ENCODE results near the gene TMEM184C.

Gene TMEM184C

GRCh38 chr4:147691820-147692219 lies 74.6 kb downstream of the TMEM184C start:
- CTCF ChIA-PET, result no interaction called here
- POLR2A ChIA-PET, result no interaction called here
- DNase-seq, result no peak
- no peak overlapping the region for H3K4me3 ChIP-seq (ENCODE audit: control insufficient read depth in 1 of 7, extremely low read depth in 1 of 7, insufficient read depth in 4 of 7, low read depth in 2 of 7, low read length in 6 of 7)
- no peaks in the 10 kb centered on the region for H3K36me3 ChIP-seq (ENCODE audit: control insufficient read depth in 4 of 4, insufficient read depth in 4 of 4, low read length in 3 of 4)
- no peak overlapping the region for H3K27ac ChIP-seq (ENCODE audit: insufficient read depth in 1 of 2, low read depth in 1 of 2, low read length in 2 of 2, poor library complexity in 1 of 2, severe bottlenecking in 2 of 2)
- peaks cover 0 to 21% (median 4%) of the 10 kb centered on the region in 4 experiments for H3K4me1 ChIP-seq (ENCODE audit: control extremely low read depth in 1 of 4, control insufficient read depth in 4 of 4, insufficient read depth in 4 of 4, low read length in 3 of 4)
- H3K27me3 ChIP-seq (replicated peaks in 2 of 5; ENCODE audit: control insufficient read depth in 4 of 5, insufficient read depth in 5 of 5, low read length in 4 of 5), result no peaks in the 10 kb centered on the region
- no peaks in the 10 kb centered on the region for H3K9me3 ChIP-seq (ENCODE audit: control extremely low read depth in 1 of 5, control insufficient read depth in 4 of 5, insufficient read depth in 2 of 5, low read depth in 1 of 5, low read length in 4 of 5)
- WGBS (ENCODE audit: insufficient coverage), result no CpG with 5 or more reads among the region's 2 CpGs

GRCh38 chr4:147693218-147693617 lies 76.0 kb downstream of the TMEM184C start:
- no peak overlapping the region for H3K4me3 ChIP-seq (ENCODE audit: control insufficient read depth in 1 of 7, extremely low read depth in 1 of 7, insufficient read depth in 4 of 7, low read depth in 2 of 7, low read length in 6 of 7)
- H3K27ac ChIP-seq (ENCODE audit: insufficient read depth in 1 of 2, low read depth in 1 of 2, low read length in 2 of 2, poor library complexity in 1 of 2, severe bottlenecking in 2 of 2), result no peak overlapping the region
- POLR2A ChIA-PET, result no interaction called here
- H3K4me1 ChIP-seq (ENCODE audit: control extremely low read depth in 1 of 4, control insufficient read depth in 4 of 4, insufficient read depth in 4 of 4, low read length in 3 of 4), result peaks cover 0 to 21% (median 4%) of the 10 kb centered on the region in 4 experiments
- no peak for DNase-seq
- H3K36me3 ChIP-seq (ENCODE audit: control insufficient read depth in 4 of 4, insufficient read depth in 4 of 4, low read length in 3 of 4), result no peaks in the 10 kb centered on the region
- no peaks in the 10 kb centered on the region for H3K9me3 ChIP-seq (ENCODE audit: control extremely low read depth in 1 of 5, control insufficient read depth in 4 of 5, insufficient read depth in 2 of 5, low read depth in 1 of 5, low read length in 4 of 5)
- no peaks in the 10 kb centered on the region for H3K27me3 ChIP-seq (replicated peaks in 2 of 5; ENCODE audit: control insufficient read depth in 4 of 5, insufficient read depth in 5 of 5, low read length in 4 of 5)
- CTCF ChIA-PET, result interaction anchor here (0.9 to 1.1 kb wide), 2 partner anchors 8 to 10 kb away, joined by 3 to 4 read pairs; no protein-coding TSS in a partner anchor
- WGBS (ENCODE audit: insufficient coverage), result 90% methylated on average over 2 of the region's 3 CpGs

GRCh38 chr4:147696866-147697265 lies 79.7 kb downstream of the TMEM184C start:
- ChIA-PET POLR2A (no interaction called here), CTCF (interaction anchor here (1.4 kb wide), 1 partner anchor 170 kb away, joined by 5 read pairs; no protein-coding TSS in a partner anchor)
- H3K27ac ChIP-seq (ENCODE audit: insufficient read depth in 1 of 2, low read depth in 1 of 2, low read length in 2 of 2, poor library complexity in 1 of 2, severe bottlenecking in 2 of 2), result no peak overlapping the region

GRCh38 chr4:147704846-147705245 lies 87.6 kb downstream of the TMEM184C start:
- Histone ChIP-seq H3K36me3 (ENCODE audit: control insufficient read depth in 4 of 4, insufficient read depth in 4 of 4, low read length in 3 of 4) (no peaks in the 10 kb centered on the region), H3K27ac (ENCODE audit: insufficient read depth in 1 of 2, low read depth in 1 of 2, low read length in 2 of 2, poor library complexity in 1 of 2, severe bottlenecking in 2 of 2) (no peak overlapping the region), H3K4me1 (ENCODE audit: control extremely low read depth in 1 of 4, control insufficient read depth in 4 of 4, insufficient read depth in 4 of 4, low read length in 3 of 4) (no peaks in the 10 kb centered on the region), H3K27me3 (replicated peaks in 2 of 5; ENCODE audit: control insufficient read depth in 4 of 5, insufficient read depth in 5 of 5, low read length in 4 of 5) (peaks cover 0 to 1% (median 0%) of the 10 kb centered on the region in 5 experiments), H3K4me3 (ENCODE audit: control insufficient read depth in 1 of 7, extremely low read depth in 1 of 7, insufficient read depth in 4 of 7, low read depth in 2 of 7, low read length in 6 of 7) (no peak overlapping the region), H3K9me3 (ENCODE audit: control extremely low read depth in 1 of 5, control insufficient read depth in 4 of 5, insufficient read depth in 2 of 5, low read depth in 1 of 5, low read length in 4 of 5) (peaks cover 0 to 6% (median 0%) of the 10 kb centered on the region in 5 experiments)
- ChIA-PET CTCF (no interaction called here), POLR2A (interaction anchor here (0.6 kb wide), 1 partner anchor 48 kb away, joined by 3 read pairs; no protein-coding TSS in a partner anchor)
- no CpG with 5 or more reads among the region's 1 CpG for WGBS (ENCODE audit: insufficient coverage)
- no peak for DNase-seq

More at GRCh38 chr4:147696866-147697265, 79.7 kb downstream of the TMEM184C start:
- H3K4me3 ChIP-seq (ENCODE audit: control insufficient read depth in 1 of 7, extremely low read depth in 1 of 7, insufficient read depth in 4 of 7, low read depth in 2 of 7, low read length in 6 of 7), result no peak overlapping the region
- no peak for DNase-seq
- no peaks in the 10 kb centered on the region for H3K4me1 ChIP-seq (ENCODE audit: control extremely low read depth in 1 of 4, control insufficient read depth in 4 of 4, insufficient read depth in 4 of 4, low read length in 3 of 4)
- H3K9me3 ChIP-seq (ENCODE audit: control extremely low read depth in 1 of 5, control insufficient read depth in 4 of 5, insufficient read depth in 2 of 5, low read depth in 1 of 5, low read length in 4 of 5), result peaks cover 0 to 6% (median 0%) of the 10 kb centered on the region in 5 experiments
- WGBS (ENCODE audit: insufficient coverage), result 100% methylated on average over 1 of the region's 1 CpG
- no peaks in the 10 kb centered on the region for H3K36me3 ChIP-seq (ENCODE audit: control insufficient read depth in 4 of 4, insufficient read depth in 4 of 4, low read length in 3 of 4)
- peaks cover 0 to 1% (median 0%) of the 10 kb centered on the region in 5 experiments for H3K27me3 ChIP-seq (replicated peaks in 2 of 5; ENCODE audit: control insufficient read depth in 4 of 5, insufficient read depth in 5 of 5, low read length in 4 of 5)

- ChIA-PET POLR2A (interaction anchor here (0.6 kb wide), 1 partner anchor 13 kb away, joined by 3 read pairs; no protein-coding TSS in a partner anchor), CTCF (interaction anchor here (0.6 to 6.0 kb wide), 17 partner anchors 13 to 555 kb away, joined by 3 to 101 read pairs (median 3); no protein-coding TSS in a partner anchor)
- Histone ChIP-seq H3K4me3 (ENCODE audit: control insufficient read depth in 1 of 7, extremely low read depth in 1 of 7, insufficient read depth in 4 of 7, low read depth in 2 of 7, low read length in 6 of 7) (no peak overlapping the region), H3K4me1 (ENCODE audit: control extremely low read depth in 1 of 4, control insufficient read depth in 4 of 4, insufficient read depth in 4 of 4, low read length in 3 of 4) (no peaks in the 10 kb centered on the region), H3K9me3 (ENCODE audit: control extremely low read depth in 1 of 5, control insufficient read depth in 4 of 5, insufficient read depth in 2 of 5, low read depth in 1 of 5, low read length in 4 of 5) (no peaks in the 10 kb centered on the region), H3K27ac (ENCODE audit: insufficient read depth in 1 of 2, low read depth in 1 of 2, low read length in 2 of 2, poor library complexity in 1 of 2, severe bottlenecking in 2 of 2) (no peak overlapping the region), H3K27me3 (replicated peaks in 2 of 5; ENCODE audit: control insufficient read depth in 4 of 5, insufficient read depth in 5 of 5, low read length in 4 of 5) (no peaks in the 10 kb centered on the region), H3K36me3 (ENCODE audit: control insufficient read depth in 4 of 4, insufficient read depth in 4 of 4, low read length in 3 of 4) (no peaks in the 10 kb centered on the region)
- DNase-seq, result peak; percentile 68 to 76 (median 68)
- WGBS (ENCODE audit: insufficient coverage), result 60% methylated on average over 5 of the region's 7 CpGs
Measured at GRCh38 chr4:147707892-147708672, 90.9 kb downstream of the TMEM184C start.

- Histone ChIP-seq H3K4me1 (ENCODE audit: control extremely low read depth in 1 of 4, control insufficient read depth in 4 of 4, insufficient read depth in 4 of 4, low read length in 3 of 4) (no peaks in the 10 kb centered on the region), H3K9me3 (ENCODE audit: control extremely low read depth in 1 of 5, control insufficient read depth in 4 of 5, insufficient read depth in 2 of 5, low read depth in 1 of 5, low read length in 4 of 5) (no peaks in the 10 kb centered on the region), H3K36me3 (ENCODE audit: control insufficient read depth in 4 of 4, insufficient read depth in 4 of 4, low read length in 3 of 4) (no peaks in the 10 kb centered on the region), H3K4me3 (ENCODE audit: control insufficient read depth in 1 of 7, extremely low read depth in 1 of 7, insufficient read depth in 4 of 7, low read depth in 2 of 7, low read length in 6 of 7) (no peak overlapping the region), H3K27ac (ENCODE audit: insufficient read depth in 1 of 2, low read depth in 1 of 2, low read length in 2 of 2, poor library complexity in 1 of 2, severe bottlenecking in 2 of 2) (no peak overlapping the region), H3K27me3 (replicated peaks in 2 of 5; ENCODE audit: control insufficient read depth in 4 of 5, insufficient read depth in 5 of 5, low read length in 4 of 5) (no peaks in the 10 kb centered on the region)
- DNase-seq, result peak in 1 of 3 donors; percentile 20
- ChIA-PET CTCF (interaction anchor here (1.1 to 6.0 kb wide), 7 partner anchors 11 to 155 kb away, joined by 3 to 101 read pairs (median 3); no protein-coding TSS in a partner anchor), POLR2A (no interaction called here)
- 93% methylated on average over 3 of the region's 5 CpGs for WGBS (ENCODE audit: insufficient coverage)
Measured at GRCh38 chr4:147709999-147710398, 92.8 kb downstream of the TMEM184C start.

Data from common myeloid progenitor, CD34-positive (primary cell).